GM12878 (cell line): ENCODE measurements around the gene ENDOV.

Source experiments
- ATF3 ChIP-seq: IDR thresholded peaks from 2 replicates; pipeline ENCODE4 v1.6.1; 2011; ENCODE audit warnings: low read depth, mild to moderate bottlenecking, low read length, moderate library complexity, borderline replicate concordance; ENCODE audit errors: extremely low read depth
- CTCF ChIP-seq, 3 experiments: IDR thresholded peaks in 2 of 3; conservative IDR thresholded peaks in 1 of 3; 2 replicates each; pipeline ENCODE4 v1.5.1; 2011; ENCODE audit warnings: low read depth in 3 of 3, low read length in 3 of 3, mild to moderate bottlenecking in 3 of 3, control low read depth in 2 of 3, moderate library complexity in 2 of 3, inconsistent platforms in 1 of 3, mixed read lengths in 1 of 3; ENCODE audit not compliant: control insufficient read depth in 2 of 3, insufficient read depth in 1 of 3; ENCODE audit errors: extremely low read depth in 1 of 3
- HDGF ChIP-seq: fragments of 450-650 bp; IDR thresholded peaks from 2 replicates; pipeline ENCODE4 v1.6.1; 2016; ENCODE audit warnings: antibody characterized with exemption
- MEF2B ChIP-seq: fragments of 450-650 bp; IDR thresholded peaks from 2 replicates; pipeline ENCODE4 v1.6.1; 2018; ENCODE audit warnings: mild to moderate bottlenecking, moderate library complexity; ENCODE audit not compliant: partially characterized antibody, poor library complexity, severe bottlenecking
- NFYB ChIP-seq: IDR thresholded peaks from 2 replicates; pipeline ENCODE4 v1.6.1; 2011; ENCODE audit warnings: low read depth, mild to moderate bottlenecking, low read length, improper control_type of control experiment, moderate library complexity; ENCODE audit not compliant: insufficient read depth
- YY1 ChIP-seq: IDR thresholded peaks from 2 replicates; pipeline ENCODE4 v1.6.1; 2011; ENCODE audit warnings: low read depth, mild to moderate bottlenecking, low read length

GRCh38 chr17:80380068-80380467 is 34.9 kb upstream of the ENDOV start:
- TF ChIP-seq NFYB (no peak), ATF3 (no peak), YY1 (no peak), MEF2B (no peak), HDGF (no peak), CTCF (IDR thresholded peaks at IDR 0.05 in 2 of 3, conservative IDR thresholded peaks at IDR 0.05 in 1 of 3; ENCODE audit: control insufficient read depth in 2 of 3, extremely low read depth in 1 of 3, insufficient read depth in 1 of 3, low read depth in 3 of 3, low read length in 3 of 3) (no peak)
